GM18909 (cell line): ENCODE results near the gene TRAPPC11.
"Not testable (repeated sequence)": the region's sequence is repeated elsewhere in the genome, so short reads cannot be mapped to it uniquely, and the experiment has no call there.

Experiments used
- ATAC-seq: cut with Tn5 transposase; IDR thresholded peaks from one replicate; pipeline ENCODE4 v1.9.1; 2021; ENCODE audit warnings: mild to moderate bottlenecking; ENCODE audit not compliant: unreplicated experiment, poor library complexity

Gene TRAPPC11

DNA sequence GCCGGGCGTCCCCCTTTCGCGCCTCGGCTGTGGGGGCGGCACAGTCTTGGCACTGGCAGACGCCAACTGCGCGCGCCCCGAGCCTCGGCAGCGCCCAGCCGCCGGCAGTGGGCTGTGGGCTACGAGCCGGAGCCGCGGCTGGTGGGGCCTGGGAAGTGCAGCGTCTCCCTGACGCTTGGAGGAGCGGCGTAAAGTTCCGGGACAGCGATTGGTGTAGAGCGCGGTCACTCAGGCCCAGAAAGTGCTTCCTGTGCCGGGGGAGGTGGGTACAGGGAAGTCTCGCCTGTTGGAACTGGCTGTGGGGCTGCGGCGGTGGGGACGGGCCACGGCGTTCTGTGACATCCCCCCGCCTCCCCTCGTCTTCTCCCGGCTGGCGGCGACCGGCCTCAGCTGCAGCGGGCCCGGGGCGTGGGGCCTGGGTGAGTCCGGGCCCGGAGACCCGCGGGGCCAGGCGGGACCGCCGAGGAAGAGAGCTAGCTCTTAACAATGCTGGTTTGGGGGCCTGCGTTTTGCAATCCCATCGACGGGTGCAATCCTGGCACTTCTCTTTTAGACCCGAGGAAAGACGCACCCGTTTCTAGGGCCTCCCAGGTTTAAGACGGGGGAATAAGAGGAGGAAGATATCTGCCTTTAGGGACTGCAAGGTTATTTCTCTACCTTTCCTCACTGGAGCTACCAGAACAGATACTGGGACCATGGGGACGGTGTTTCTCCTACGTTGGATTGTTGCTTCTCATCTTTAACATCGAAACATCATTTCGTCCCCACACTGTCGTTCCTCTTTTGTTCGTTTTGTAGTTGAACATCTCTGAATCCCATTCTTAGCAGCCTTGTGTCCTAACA, at the start of gene TRAPPC11, which contains the start of gene RWDD4:
Gene TRAPPC11 (plus strand): TSS at position 265 of the 843 bp plus-strand sequence. CDS start 4,575 bp downstream, outside the sequence.
Gene RWDD4 (minus strand): TSS at position 157 of the 843 bp plus-strand sequence. CDS start 233 bp downstream, outside the sequence.
- peak; percentile 99 for ATAC-seq

DNA sequence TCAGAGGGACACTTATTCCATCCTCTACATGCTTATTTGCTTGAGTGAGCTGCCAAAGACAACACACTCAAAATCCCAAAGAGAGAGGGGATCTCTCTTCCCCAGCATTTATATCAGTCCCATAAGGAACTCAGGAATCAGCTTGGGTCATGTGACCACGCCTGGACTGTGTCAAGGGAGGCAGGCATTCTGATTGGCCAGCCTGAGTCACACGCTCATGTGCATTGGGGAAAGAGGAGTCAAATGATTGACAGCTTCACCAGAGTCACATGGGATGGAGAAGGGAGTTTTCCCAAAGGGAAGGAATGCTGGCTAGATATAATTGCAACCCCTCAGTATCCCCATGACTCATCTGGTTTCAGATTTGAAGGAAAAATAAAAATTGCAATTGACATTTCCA, 49.1 kb upstream of the TRAPPC11 start:
- no peak for ATAC-seq

DNA sequence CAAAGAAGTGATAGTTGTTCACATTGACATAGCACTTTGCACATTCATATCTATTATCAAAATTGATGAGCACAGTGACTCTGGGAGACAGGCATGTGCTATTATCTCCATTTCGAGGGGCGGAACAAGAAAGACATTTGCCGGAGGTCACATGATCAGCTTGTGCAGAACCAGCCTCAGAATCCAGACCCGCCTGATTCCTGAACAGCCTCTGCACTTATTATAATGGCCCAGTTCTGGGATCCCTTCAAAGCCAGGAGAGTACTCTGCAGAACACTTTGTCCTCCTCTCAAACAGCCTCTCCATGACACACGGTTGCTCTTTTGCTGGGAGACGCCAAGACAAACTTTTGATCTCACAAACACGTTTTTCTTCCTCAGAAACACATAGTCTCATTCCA, 48.5 kb upstream of the TRAPPC11 start:
- ATAC-seq = no peak

DNA sequence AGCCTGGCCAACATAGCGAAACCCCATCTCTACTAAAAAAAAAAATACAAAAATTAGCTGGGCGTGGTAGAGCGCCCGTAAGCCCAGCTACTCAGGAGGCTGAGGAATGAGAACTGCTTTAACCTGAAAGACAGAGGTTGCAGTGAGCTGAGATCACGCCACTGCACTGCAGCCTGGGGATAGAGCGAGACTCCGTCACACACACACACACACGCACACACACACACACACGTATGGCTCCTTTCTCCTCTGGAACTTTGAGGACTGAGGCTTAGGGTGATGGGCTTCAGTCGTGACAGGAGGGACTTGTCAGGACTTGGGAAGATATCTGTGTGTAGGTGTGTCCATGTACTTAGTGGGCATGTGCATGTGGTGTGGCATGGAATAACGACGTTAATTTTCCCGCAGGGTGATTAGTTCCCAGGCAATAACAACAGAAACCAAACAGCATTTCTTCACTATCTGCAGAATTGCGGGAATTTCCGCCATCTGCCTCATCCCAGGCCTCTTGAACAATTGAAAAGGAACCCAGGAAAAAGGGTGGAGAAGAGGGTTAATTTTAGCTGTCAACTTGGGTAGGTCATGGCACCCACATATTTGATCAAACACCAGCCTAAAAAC, 47.8 kb upstream of the TRAPPC11 start:
- no peak for ATAC-seq

DNA sequence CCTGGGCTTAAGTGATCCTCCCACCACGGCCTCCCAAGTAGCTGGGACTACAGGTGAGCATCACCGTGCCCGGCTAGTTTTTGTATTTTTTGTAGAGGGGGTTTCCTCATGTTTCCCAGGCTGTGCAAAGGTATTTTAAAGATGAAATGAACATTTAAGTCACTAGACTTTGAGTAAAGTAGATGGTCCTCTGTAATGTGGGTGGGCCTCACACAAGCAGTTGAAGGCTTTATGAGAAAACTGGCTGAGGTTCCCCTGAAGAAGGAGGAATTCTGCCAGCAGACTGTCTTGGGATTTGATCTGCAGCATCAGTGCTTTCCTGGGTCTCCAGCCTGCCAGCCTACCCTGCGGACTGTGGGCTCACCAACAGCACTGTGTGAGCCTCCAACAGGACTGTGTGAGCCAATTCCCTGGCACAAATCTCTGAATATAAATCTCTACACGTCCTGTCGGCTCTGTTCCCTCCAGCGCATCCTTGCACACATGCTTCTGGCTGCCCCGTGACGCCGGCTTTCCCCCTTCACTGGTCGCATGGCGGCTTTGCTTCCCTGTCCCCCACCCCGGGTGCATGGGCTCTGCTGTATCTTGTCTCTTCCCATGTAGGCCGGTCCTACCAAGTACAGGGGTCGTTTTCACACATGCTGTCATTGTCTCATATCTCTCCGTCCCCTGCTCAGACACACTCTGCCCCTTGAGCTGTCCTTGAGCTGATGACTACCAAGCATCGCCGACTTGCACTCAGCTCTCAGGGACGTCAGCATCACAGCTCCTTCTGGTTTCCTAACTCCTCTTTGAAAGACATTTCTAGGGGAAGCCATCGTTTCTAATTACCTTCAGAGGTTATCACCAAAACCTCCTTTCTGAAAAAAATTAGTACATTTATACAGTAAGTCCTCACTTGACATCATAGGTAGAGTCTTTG, 46.5 kb upstream of the TRAPPC11 start:
- ATAC-seq = no peak

DNA sequence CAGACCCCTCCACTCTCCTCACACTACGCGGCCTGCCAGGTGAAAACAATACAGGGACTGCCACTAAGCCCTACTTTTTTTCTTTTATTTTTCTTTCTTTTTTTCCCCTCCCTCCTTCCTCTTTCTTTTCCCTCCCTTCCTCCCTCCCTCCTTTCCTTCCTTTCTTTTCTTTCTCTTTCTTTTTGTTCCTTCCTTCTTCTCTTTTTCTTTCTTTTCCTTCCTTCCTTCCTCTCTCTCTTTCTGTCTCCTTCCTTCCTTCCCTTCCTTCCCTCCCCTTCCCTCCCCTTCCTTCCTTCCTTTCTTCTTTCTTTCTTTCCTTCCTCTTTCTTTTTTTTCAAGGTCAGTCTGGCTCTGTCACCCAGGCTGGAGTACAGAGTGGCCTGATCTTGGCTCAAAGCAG, 42.0 kb upstream of the TRAPPC11 start:
- ATAC-seq = no peak

DNA sequence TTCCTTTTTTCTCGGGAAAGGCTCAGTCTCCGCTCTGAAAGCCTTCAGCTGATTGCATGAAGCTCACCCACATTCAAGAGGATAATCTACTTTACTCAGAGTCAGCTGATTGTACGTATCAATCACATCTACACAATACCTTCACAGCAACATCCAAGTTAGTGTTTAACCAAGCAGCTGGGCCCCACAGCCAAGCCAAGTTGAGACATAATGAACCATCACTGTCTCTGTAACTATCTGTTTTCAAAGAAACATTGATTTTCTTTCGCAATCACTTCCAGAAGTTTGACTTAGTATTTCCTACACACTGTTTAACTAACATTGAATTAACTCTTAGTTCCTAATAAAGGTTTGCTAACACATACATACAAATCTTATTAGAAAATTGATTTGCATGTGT, 40.4 kb upstream of the TRAPPC11 start:
- no peak for ATAC-seq

DNA sequence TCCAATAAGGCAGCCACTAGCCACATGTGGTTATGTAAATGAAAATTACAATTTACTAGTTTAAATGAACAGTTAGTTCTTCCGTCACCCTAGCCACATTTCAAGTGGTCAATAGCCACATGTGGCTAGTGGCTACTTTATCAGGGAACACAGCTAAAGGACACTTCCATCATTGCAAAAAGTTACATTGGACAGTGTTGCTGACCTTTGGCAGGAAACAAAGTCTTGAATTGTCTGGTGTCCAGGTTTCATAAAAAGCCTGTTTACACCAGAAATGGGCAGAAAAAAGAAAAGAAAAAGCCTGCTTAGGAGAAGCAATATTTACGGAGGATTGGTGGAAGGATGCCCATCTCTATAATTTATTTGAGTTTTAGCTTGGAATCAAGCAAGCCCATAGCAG, 38.7 kb upstream of the TRAPPC11 start:
- no peak for ATAC-seq

DNA sequence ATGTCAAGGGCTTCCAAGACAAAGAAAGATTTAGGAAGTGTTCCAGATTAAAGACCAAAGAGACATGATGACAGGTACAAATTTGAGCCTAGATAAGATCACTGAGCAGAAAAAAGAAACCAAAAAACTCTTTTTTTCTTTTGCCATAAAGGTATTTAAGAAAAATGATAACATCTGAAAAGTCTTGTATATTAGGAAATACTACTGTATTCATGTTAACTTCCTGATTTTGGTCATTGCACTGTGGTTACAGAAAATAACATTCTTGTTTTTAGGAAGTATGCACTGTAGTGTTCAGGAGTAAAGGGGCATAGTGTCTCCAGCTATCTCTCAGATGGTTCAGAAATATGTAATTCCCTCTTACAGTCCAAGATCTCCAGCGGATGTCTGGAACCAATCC, 37.2 kb upstream of the TRAPPC11 start:
- ATAC-seq = no peak

DNA sequence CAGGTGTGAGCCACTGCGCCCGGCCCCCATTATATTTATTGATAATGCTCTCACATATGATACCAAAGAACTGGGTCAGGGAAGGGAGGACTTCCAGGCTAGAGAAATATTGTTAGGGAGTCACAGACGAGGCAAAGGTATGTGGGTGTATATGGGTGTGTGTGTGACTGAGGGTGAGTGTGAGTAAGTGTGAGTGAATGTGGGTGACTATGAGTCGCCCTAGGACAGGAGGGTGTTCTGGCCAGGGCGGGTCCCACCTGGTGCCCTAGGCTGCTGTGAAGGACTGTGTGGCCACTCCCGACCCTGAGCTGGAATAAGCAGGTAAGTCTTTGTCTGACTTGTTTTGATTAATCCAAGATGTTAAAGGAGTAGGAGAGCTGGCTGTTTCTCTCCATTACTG, 34.5 kb upstream of the TRAPPC11 start:
- no peak for ATAC-seq

DNA sequence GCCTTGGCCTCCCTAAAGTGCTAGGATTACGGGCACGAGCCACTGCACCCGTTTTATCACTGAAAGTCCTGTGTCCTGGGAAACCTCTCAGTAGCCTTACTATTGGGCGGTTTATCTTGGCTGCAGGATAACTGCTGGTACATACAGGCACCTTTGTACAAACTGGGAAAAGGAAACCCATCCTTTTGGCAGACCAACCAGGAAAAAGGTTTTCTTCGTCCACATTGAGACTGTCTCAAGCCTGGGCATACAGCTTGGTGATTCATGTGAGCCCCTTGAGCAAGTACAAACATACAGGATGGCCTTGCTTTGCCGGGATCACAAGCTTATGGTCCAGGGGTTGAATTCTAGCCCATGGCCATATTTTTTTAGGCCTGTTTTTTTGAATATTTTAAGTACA, 32.9 kb upstream of the TRAPPC11 start:
- ATAC-seq = no peak

DNA sequence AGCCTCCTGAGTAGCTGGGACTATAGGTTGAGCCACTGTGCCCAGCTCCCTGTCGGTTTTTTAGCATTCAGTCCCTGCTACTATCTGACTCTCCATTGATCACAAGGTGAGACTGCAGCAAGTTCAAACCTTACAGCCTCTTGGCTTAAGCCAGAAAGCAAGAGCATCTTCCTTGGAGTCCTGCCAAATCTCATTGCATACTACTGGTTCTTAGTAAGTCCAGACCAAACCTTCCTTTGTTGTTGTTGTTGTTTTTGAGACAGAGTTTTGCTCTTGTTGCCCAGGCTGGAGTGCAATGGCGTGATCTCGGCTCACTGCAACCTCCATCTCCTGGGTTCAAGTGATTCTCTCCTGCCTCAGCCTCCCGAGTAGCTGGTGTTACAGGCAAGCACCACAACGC, 31.8 kb upstream of the TRAPPC11 start:
- not testable (repeated sequence) for ATAC-seq

DNA sequence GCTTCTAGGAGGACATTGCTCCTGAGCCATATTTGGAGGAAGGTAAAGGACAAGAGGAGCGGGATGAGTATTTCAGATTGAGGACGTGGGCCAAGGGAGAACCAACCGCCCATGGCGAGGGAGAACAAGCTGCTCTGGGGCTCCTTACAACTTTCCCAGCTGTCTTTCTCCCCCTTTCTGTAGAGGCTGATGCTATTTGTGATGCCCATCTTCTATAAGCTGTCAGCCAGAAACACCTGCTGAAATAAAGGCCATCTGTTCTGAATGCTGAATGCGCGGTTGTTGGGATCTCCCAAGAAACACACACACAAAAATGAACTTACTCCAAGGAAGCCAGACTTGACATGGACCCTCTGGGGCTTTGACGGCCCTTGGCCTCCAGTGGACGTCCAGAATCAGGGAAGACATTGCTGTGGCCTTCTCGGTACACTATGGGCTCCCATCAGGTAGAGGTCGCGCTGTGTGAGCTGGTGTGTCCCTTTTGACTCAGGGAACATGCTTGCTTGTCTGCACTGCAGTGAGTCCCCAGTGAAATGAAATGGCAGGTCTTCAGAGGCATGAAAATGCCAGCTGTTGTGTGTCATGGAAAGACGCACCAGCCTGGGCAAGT, 31.0 kb upstream of the TRAPPC11 start:
- ATAC-seq = no peak

DNA sequence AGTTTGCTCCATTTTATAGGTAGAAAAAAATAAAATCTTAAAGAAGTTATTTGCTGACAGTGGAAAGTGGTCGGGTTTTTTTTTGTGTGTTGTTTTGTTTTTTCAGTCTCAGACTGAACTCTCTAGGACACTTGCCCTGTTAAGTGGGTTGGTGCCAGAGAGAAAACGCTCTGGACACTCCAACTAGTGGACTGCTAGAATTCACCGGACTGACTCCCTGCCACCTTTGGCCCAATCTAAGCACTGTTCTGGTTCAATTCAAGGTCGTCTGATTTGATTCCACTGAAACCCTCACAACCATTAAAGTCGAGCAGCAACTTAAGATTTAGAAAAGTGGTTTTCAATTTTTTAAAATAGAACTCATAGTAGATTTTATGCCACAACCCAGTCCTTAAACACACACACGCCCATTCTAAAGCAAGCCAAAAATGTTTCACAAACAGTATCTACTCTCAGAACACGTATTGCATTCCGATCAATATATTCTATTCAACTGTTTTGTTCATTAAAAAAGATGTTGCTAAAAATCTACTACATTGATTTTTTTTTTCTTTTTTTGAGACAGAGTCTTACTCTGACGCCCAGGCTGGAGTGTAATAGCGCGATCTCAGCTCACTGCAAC, 27.4 kb upstream of the TRAPPC11 start:
- ATAC-seq = no peak

DNA sequence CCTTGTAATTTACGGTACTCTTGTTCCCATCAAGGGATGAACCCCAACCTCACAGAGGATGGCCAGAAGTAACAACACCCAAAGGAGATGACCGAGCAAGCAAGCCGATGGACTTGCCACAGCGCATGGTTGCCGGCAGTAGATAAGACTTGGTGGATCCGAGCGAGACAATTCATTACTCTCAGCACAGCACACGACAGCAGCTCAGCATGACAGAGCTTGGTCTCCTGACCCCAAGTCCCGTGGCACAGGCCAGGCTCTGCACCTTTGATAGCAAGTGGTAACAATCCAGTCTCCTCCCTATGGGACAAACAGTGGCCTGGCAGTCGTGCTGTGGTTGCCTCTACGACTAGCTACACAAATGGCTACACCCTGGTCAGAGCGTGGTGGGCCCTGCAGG, 26.4 kb upstream of the TRAPPC11 start:
- ATAC-seq = no peak

DNA sequence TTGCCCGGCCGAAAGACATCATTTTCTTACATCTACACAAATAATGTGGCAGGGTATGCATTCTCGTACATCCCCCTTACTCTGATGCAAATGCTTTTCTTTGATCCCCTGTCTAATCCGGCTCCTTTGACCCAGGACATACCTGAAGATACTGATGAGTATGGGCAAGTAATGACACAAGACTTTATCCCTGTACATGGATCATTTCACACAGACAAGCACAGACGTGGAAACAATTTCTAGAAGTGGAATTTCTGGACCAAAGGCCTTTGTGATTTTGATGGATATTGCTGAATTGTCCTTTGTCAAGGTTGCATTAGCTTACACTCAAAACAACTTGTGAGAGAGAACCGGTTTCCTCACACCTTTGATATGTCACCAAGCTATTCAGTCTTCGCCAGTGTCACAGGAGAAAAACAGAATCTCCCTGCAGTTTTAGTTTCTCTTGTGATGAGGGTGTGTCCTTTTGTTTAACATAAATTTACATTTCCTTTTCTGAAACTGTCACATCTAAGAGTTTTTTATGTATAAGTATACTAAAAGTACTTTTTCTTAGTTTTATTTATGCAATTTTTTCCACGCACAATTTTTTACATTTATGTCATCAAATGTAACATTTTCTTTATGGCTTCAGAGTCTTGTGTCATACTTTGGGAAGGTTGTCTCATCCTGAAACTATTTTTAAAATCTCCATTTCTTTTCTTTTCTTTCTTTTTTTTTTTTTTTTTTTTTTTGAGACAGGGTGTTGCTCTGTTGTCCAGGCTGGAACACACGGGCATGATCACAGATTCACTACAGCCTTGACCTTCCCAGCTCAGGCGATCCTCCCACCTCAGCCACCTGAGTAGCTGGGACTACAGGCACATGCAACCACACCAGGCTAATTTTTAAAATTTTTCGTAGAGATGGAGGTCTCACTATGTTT, 25.4 kb upstream of the TRAPPC11 start:
- no peak for ATAC-seq

DNA sequence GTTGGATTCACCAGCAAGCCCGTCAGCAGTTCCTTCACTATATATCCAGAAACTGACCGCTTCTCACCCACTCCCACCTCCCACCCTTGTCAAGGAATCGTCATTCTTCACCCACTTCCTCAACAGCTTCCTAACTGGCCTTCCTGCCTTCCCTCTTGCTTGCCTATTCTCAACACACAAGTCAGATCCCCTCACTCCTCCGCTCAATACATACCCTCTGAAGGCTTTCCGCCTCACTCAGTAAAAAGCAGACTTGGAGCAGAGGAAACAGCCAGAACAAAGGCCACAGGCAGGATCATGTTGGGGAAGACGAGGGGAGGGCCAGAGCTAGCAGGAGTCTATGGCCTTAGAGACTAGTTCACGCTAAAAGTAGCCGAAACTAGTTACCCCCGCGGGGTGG, 23.8 kb upstream of the TRAPPC11 start:
- ATAC-seq = no peak

DNA sequence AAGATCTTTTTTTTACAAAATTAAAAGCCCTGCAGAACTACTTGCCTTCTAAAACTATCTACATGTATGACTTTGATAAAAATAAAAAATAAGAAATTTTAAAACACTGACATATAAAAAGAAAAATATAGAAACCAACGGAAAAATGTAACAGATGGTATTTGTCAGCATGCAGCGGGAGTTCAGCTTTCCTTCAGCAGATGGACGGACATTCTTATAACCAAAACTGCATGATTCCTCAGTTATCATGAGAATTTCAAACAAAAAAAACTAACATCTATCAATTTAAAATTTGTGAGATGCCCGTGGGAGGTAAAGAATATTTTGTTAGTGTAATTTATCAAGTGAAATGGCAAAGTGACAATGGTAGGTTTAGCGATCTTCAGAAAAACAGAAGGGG, 23.4 kb upstream of the TRAPPC11 start:
- no peak for ATAC-seq

DNA sequence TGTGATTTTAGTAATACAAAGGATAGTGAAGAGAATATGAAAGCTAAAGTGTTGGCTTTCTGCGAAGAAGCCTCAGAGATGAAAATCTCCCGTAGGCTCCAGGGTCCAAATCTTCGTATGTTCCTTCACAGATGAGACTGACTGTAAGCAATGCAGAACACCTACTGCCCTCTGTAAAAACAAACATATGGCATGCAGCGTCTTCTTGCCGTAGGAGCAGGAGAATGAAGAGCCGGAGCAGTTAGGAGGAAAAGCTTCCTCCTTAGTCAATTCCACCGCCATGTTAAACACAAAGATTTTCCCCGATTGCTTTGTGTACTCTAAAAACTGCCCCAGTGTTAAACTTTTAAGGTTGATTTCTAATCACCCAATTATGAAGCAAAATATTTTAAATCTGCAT, 22.6 kb upstream of the TRAPPC11 start:
- no peak for ATAC-seq
